ENCODE results near the gene TPP1.

Gene TPP1

GRCh38 chr11:6640036-6640984, 21.1 kb upstream of the TPP1 start:
- peaks cover 5 to 9% of the 10 kb centered on the region in 2 donors for H3K4me1 Mint-ChIP-seq
- H3K27ac Mint-ChIP-seq, result no peak overlapping the region
- no peaks in the 10 kb centered on the region for H3K9me3 Mint-ChIP-seq
- ATAC-seq (replicated peaks), result no peak
- no peaks in the 10 kb centered on the region for H3K27me3 Mint-ChIP-seq
- DNase-seq, result no peak
- no peak overlapping the region for H3K4me3 Mint-ChIP-seq
- no peaks in the 10 kb centered on the region for H3K36me3 Mint-ChIP-seq

DNA sequence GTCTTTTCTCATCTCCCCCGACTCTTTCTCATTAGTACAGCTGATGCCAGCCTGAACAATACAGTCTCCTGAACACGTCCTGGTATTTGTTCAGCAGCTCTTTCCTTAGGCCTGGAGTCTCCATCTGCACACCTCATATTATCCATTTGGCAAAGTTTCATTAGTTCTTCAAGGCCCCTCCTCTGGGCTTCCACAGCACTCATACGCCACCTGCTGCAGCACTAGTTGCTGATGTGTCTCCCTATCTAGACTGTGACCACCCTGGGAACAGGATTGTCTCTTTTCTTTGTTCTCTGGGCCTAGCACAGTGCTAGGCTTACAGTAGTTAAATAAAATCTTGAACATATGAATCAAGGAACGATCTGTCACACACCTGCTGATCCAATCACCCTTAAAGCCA, 19.2 kb upstream of the TPP1 start:
- H3K9me3 Mint-ChIP-seq, result no peaks in the 10 kb centered on the region
- peaks cover 4 to 5% of the 10 kb centered on the region in 2 donors for H3K4me1 Mint-ChIP-seq
- ATAC-seq (replicated peaks), result no peak
- no peaks in the 10 kb centered on the region for H3K36me3 Mint-ChIP-seq
- H3K27me3 Mint-ChIP-seq, result no peaks in the 10 kb centered on the region
- H3K4me3 Mint-ChIP-seq, result no peak overlapping the region
- no peak for DNase-seq
- no peak overlapping the region for H3K27ac Mint-ChIP-seq

GRCh38 chr11:6637871-6638270, 18.6 kb upstream of the TPP1 start:
- DNase-seq (no peak), ATAC-seq (replicated peaks) (no peak)
- Mint-ChIP-seq H3K9me3 (no peaks in the 10 kb centered on the region), H3K27me3 (no peaks in the 10 kb centered on the region), H3K27ac (no peak overlapping the region), H3K4me3 (no peak overlapping the region), H3K36me3 (no peaks in the 10 kb centered on the region), H3K4me1 (peaks cover 4 to 5% of the 10 kb centered on the region in 2 donors)

DNA sequence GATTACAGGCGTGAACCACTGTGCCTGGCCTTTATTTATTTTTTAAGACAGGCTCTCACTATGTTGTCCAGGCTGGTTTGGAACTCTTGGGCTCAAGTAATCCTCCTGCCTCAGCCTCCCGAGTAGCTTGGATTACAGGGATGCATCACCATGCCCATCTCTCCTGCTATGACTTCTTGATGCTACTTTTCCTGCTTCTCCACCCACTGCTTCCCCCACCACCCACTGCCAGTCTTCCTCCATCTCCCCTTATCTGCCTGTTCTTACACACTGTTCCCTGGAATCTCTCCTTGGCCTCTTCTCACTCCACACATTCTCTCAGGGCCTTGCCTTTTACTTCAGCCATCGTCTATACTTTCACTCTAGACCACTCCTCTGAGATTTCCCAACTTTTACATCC, 17.3 kb upstream of the TPP1 start:
- Mint-ChIP-seq H3K36me3 (no peaks in the 10 kb centered on the region), H3K4me1 (peaks cover 4 to 7% of the 10 kb centered on the region in 2 donors), H3K9me3 (no peaks in the 10 kb centered on the region), H3K4me3 (no peak overlapping the region), H3K27ac (no peak overlapping the region), H3K27me3 (no peaks in the 10 kb centered on the region)
- ATAC-seq (replicated peaks) (no peak), DNase-seq (no peak)

GRCh38 chr11:6635082-6635932, 16.1 kb upstream of the TPP1 start:
- H3K27ac Mint-ChIP-seq, result no peak overlapping the region
- H3K36me3 Mint-ChIP-seq, result no peaks in the 10 kb centered on the region
- H3K9me3 Mint-ChIP-seq, result no peaks in the 10 kb centered on the region
- peaks cover 4 to 11% of the 10 kb centered on the region in 2 donors for H3K4me1 Mint-ChIP-seq
- H3K27me3 Mint-ChIP-seq, result no peaks in the 10 kb centered on the region
- DNase-seq (no peak), ATAC-seq (replicated peaks) (peak in 1 of 2 donors; percentile 38)
- H3K4me3 Mint-ChIP-seq, result no peak overlapping the region

- Mint-ChIP-seq H3K9me3 (no peaks in the 10 kb centered on the region), H3K27ac (no peak overlapping the region), H3K4me3 (no peak overlapping the region), H3K4me1 (peaks cover 2 to 8% of the 10 kb centered on the region in 2 donors), H3K27me3 (no peaks in the 10 kb centered on the region), H3K36me3 (no peaks in the 10 kb centered on the region)
- DNase-seq (no peak), ATAC-seq (replicated peaks) (no peak)
Observed at GRCh38 chr11:6634534-6634933, 15.3 kb upstream of the TPP1 start.

- no peak overlapping the region for H3K27ac Mint-ChIP-seq
- H3K36me3 Mint-ChIP-seq, result no peaks in the 10 kb centered on the region
- no peaks in the 10 kb centered on the region for H3K9me3 Mint-ChIP-seq
- ATAC-seq (replicated peaks) (no peak), DNase-seq (no peak)
- no peak overlapping the region for H3K4me3 Mint-ChIP-seq
- H3K4me1 Mint-ChIP-seq, result peaks cover 0 to 5% of the 10 kb centered on the region in 2 donors
- H3K27me3 Mint-ChIP-seq, result no peaks in the 10 kb centered on the region
Observed at GRCh38 chr11:6633422-6634408, 14.5 kb upstream of the TPP1 start.

DNA sequence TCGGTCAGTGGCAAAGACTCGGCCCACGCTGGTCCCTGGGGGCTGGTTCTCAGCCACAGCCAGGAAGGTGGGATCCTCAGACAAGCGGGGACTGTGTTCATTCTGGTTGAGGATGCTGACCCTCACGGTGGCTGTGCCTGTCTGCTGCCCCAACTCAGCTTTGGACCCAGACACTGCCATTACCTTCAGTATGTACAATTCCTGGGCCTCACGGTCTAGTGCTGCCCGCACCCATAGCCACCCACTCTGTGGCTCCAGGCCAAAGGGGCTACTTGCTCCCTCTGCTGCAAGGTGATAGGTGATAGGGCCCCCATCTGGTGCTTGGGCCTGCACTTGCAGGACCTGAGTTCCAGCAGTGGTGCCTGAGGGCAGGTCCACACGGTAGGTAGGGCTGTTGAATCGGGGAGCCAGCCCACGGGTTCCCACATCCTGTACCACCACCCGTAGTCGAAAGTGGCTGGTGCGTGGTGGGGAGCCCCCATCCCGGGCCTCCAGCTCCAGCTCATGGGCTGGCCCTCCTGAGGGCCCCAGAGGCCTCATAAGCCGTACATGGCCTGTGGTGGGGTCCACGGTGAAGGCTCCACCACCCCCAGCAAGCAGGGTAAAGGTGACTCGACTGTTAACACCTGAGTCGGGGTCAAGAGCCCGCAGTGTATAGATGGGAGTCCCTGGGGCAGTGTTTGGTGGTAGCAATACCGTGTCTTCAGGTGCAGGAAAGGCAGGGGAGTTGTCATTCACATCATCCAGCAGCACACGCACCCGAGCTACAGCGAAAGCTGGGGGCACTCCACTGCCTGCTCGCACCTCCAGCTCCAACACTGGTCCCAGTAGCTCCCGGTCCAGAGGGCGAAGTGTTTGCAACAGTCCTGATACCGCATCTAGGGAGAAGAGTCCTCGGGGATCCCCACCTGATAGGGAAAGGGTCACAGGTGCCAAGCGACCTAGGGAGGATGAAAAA, 13.2 kb upstream of the TPP1 start:
- ATAC-seq (replicated peaks) (no peak), DNase-seq (no peak)
- Mint-ChIP-seq H3K4me3 (no peak overlapping the region), H3K4me1 (peaks cover 7 to 17% of the 10 kb centered on the region in 2 donors), H3K9me3 (no peaks in the 10 kb centered on the region), H3K36me3 (no peaks in the 10 kb centered on the region), H3K27ac (no peak overlapping the region), H3K27me3 (no peaks in the 10 kb centered on the region)

GRCh38 chr11:6631361-6631890, 12.2 kb upstream of the TPP1 start:
- DNase-seq (no peak), ATAC-seq (replicated peaks) (no peak)
- Mint-ChIP-seq H3K4me1 (peaks cover 12 to 26% of the 10 kb centered on the region in 2 donors), H3K27ac (peak overlapping the region; percentile 75), H3K9me3 (no peaks in the 10 kb centered on the region), H3K27me3 (no peaks in the 10 kb centered on the region), H3K4me3 (no peak overlapping the region), H3K36me3 (no peaks in the 10 kb centered on the region)

GRCh38 chr11:6630632-6631291, 11.5 kb upstream of the TPP1 start:
- H3K9me3 Mint-ChIP-seq, result no peaks in the 10 kb centered on the region
- no peaks in the 10 kb centered on the region for H3K27me3 Mint-ChIP-seq
- no peak overlapping the region for H3K27ac Mint-ChIP-seq
- DNase-seq (no peak), ATAC-seq (replicated peaks) (no peak)
- no peaks in the 10 kb centered on the region for H3K36me3 Mint-ChIP-seq
- peaks cover 14 to 27% of the 10 kb centered on the region in 2 donors for H3K4me1 Mint-ChIP-seq
- H3K4me3 Mint-ChIP-seq, result no peak overlapping the region

- Mint-ChIP-seq H3K36me3 (no peaks in the 10 kb centered on the region), H3K27ac (no peak overlapping the region), H3K27me3 (no peaks in the 10 kb centered on the region), H3K4me3 (no peak overlapping the region), H3K4me1 (peaks cover 14 to 27% of the 10 kb centered on the region in 2 donors), H3K9me3 (no peaks in the 10 kb centered on the region)
- DNase-seq, result no peak
- no peak for ATAC-seq (replicated peaks)
Observed at GRCh38 chr11:6629892-6630631, 10.8 kb upstream of the TPP1 start.

DNA sequence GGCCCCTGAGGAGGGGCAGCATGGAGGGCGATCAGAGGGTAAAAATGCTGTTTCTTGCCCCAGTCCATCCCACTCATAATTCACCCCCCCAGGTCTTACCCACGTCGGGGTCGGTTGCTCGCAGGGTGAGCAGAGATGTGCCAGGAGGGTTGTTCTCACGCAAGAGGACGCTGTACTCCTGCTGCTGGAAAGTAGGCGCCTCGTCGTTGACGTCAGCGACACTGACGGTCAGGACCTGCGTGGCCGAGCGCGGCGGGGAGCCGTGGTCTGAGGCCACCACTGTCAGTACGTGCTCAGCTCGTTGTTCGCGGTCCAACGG, 10.3 kb upstream of the TPP1 start:
- Mint-ChIP-seq H3K9me3 (no peaks in the 10 kb centered on the region), H3K27me3 (no peaks in the 10 kb centered on the region), H3K36me3 (no peaks in the 10 kb centered on the region), H3K27ac (no peak overlapping the region), H3K4me3 (no peak overlapping the region), H3K4me1 (peaks cover 14 to 27% of the 10 kb centered on the region in 2 donors)
- ATAC-seq (replicated peaks) (no peak), DNase-seq (no peak)

Data from stimulated activated naive B cell treated with anti-CD40 and anti-IgM and Interleukin-4, amounts not matched to agents 10 μg/mL and 1 μg/mL and 100 μg/mL, for 72 hours (primary cell).